HepG2 (cell line): Measurements from ENCODE around the gene CFAP210. TPM values are rescaled to one million over a fixed set of nuclear protein-coding genes. Genes with fewer than 3 reads are reported as not detected.

ENCODE experiments used
- ATAC-seq: fragments of 200-7000 bp; cut with Tn5 transposase; 3 replicates; pipeline ENCODE4 v1.9.1; 2020; ENCODE audit warnings: mild to moderate bottlenecking, moderate library complexity
- BruUV-seq: library from RNA; stranded (reverse); fragments of 400-500 nt; replicated peaks from 2 replicates; lab custom pipeline; 2021; lab: Mats Ljungman, UMichigan
- CTCF ChIA-PET: fragments of 300-600 bp; formaldehyde crosslinking; extraction: SDS; loops from one replicate; lab custom pipeline; 2021; ENCODE audit warnings: low total read pairs, inconsistent platforms, low intra/inter-chr PET ratio; lab: Yijun Ruan, JAX
- POLR2A ChIA-PET: fragments of 350-600 bp; sonication (Branson Sonifier 250); formaldehyde crosslinking; loops from one replicate; lab custom pipeline; 2020; ENCODE audit warnings: antibody characterized with exemption, inconsistent platforms; lab: Yijun Ruan, JAX
- DNase-seq: peaks from one replicate; pipeline ENCODE4 v3.0.0-alpha.2; 2015; ENCODE audit warnings: low spot score
- FAIRE-seq: peaks from 3 replicates; lab custom pipeline; 2011; peaks lifted over from hg19 to GRCh38; lab: Jason Lieb, UNC
- H2AFZ ChIP-seq: one replicate; pipeline ENCODE4 v1.6.1; 2011; ENCODE audit warnings: low read length, inconsistent platforms
- H3K27ac ChIP-seq: fragments of 300-600 bp; 3 replicates; pipeline ENCODE4 v1.8.0; 2011; ENCODE audit warnings: mixed run types, mild to moderate bottlenecking, mixed read lengths, low read length, inconsistent platforms; ENCODE audit not compliant: insufficient read depth; ENCODE audit errors: extremely low read length
- H3K27me3 ChIP-seq, 2 experiments: fragments of 200-600 bp in 1 of 2; 2 replicates in 1 of 2; 3 replicates in 1 of 2; pipeline versions ENCODE4 v1.6.0 to v1.8.0; 2011; ENCODE audit warnings: low read length in 2 of 2, mild to moderate bottlenecking in 2 of 2, moderate library complexity in 2 of 2, inconsistent platforms in 1 of 2; ENCODE audit not compliant: insufficient read depth in 2 of 2, control insufficient read depth in 1 of 2
- H3K36me3 ChIP-seq, 2 experiments: fragments of 200-600 bp in 1 of 2; replicated peaks in 1 of 2; 2 replicates in 1 of 2; 3 replicates in 1 of 2; pipeline versions ENCODE4 v1.5.1 to v1.8.0; 2011; ENCODE audit warnings: low read length in 2 of 2, inconsistent platforms in 1 of 2; ENCODE audit not compliant: insufficient read depth in 2 of 2, control insufficient read depth in 1 of 2
- H3K4me1 ChIP-seq: 2 replicates; pipeline ENCODE4 v1.5.1; 2012; ENCODE audit warnings: low read length, inconsistent platforms; ENCODE audit not compliant: insufficient read depth
- H3K4me2 ChIP-seq: 2 replicates; pipeline ENCODE4 v1.6.0; 2011; ENCODE audit warnings: low read depth, low read length, inconsistent platforms
- H3K4me3 ChIP-seq, 3 experiments: fragments of 200-600 bp in 1 of 3; sonication (generic), shearing (Covaris generic) in 1 of 3; replicated peaks in 1 of 3; 2 replicates each; pipeline ENCODE4 v1.5.1; 2011 to 2016; ENCODE audit warnings: low read length in 3 of 3, inconsistent platforms in 2 of 3, low read depth in 2 of 3, mild to moderate bottlenecking in 2 of 3, control low read depth in 1 of 3, mixed read lengths in 1 of 3; ENCODE audit not compliant: insufficient read depth in 1 of 3
- H3K79me2 ChIP-seq: one replicate; pipeline ENCODE4 v1.6.1; 2011; ENCODE audit warnings: low read length, inconsistent platforms; ENCODE audit not compliant: insufficient read depth
- H3K9ac ChIP-seq: 2 replicates; pipeline ENCODE4 v1.6.0; 2011; ENCODE audit warnings: mild to moderate bottlenecking, low read depth, low read length, inconsistent platforms; ENCODE audit not compliant: insufficient read depth
- H3K9me3 ChIP-seq: 2 replicates; pipeline ENCODE4 v1.5.1; 2012; ENCODE audit warnings: mild to moderate bottlenecking, low read length
- H4K20me1 ChIP-seq: 2 replicates; pipeline ENCODE4 v1.6.0; 2011; ENCODE audit warnings: inconsistent platforms, mild to moderate bottlenecking, low read length, moderate library complexity; ENCODE audit not compliant: insufficient read depth
- ELF3 ChIP-seq: IDR thresholded peaks from 2 replicates; pipeline ENCODE4 v1.6.1; 2016; ENCODE audit warnings: missing genetic modification reagents, missing compliant biosample characterization
- HDAC2 ChIP-seq: sonication (generic); formaldehyde crosslinking; IDR thresholded peaks from 2 replicates; pipeline ENCODE4 v1.4.0; 2020; ENCODE audit warnings: missing genetic modification reagents
- HNRNPK ChIP-seq: fragments of 200-400 bp; formaldehyde crosslinking; IDR thresholded peaks from 2 replicates; pipeline ENCODE4 v1.6.1; 2018; ENCODE audit warnings: low read length, low read depth, moderate library complexity, mild to moderate bottlenecking; ENCODE audit not compliant: poor library complexity, severe bottlenecking
- NCOR1 ChIP-seq: fragments of 200-600 bp; sonication (generic); IDR thresholded peaks from 2 replicates; pipeline ENCODE4 v1.7.0; 2017; ENCODE audit warnings: antibody characterized with exemption, low read length, borderline replicate concordance
- PBX2 ChIP-seq: IDR thresholded peaks from 2 replicates; pipeline ENCODE4 v1.6.1; 2016; ENCODE audit warnings: control low read depth
- SMAD3 ChIP-seq: sonication (generic); formaldehyde crosslinking; IDR thresholded peaks from 2 replicates; pipeline ENCODE4 v1.4.0; 2020; ENCODE audit warnings: missing genetic modification reagents
- ZBTB3 ChIP-seq: sonication (generic); formaldehyde crosslinking; IDR thresholded peaks from 2 replicates; pipeline ENCODE4 v1.4.0; 2020; ENCODE audit warnings: low read depth, mild to moderate bottlenecking, moderate library complexity, missing genetic modification reagents, borderline replicate concordance
- ZBTB46 ChIP-seq: sonication (generic); formaldehyde crosslinking; IDR thresholded peaks from 2 replicates; pipeline ENCODE4 v1.4.0; 2020; ENCODE audit warnings: mild to moderate bottlenecking, missing genetic modification reagents, borderline replicate concordance
- ZNF33A ChIP-seq: sonication (generic); formaldehyde crosslinking; IDR thresholded peaks from 2 replicates; pipeline ENCODE4 v1.5.1; 2020; ENCODE audit warnings: missing genetic modification reagents, mild to moderate bottlenecking, moderate library complexity, borderline replicate concordance
- ZNF451 ChIP-seq: sonication (generic); formaldehyde crosslinking; IDR thresholded peaks from 2 replicates; pipeline ENCODE4 v1.5.0; 2020; ENCODE audit warnings: mild to moderate bottlenecking, missing genetic modification reagents
- WGBS: methylation state at CpG from one replicate; pipeline ENCODE4 v1.1.6; 2017; ENCODE audit warnings: low lambda C conversion rate; 5-methylcytosine and 5-hydroxymethylcytosine counted together
- in situ Hi-C: cut with HindIII; loops from 2 replicates; pipeline ENCODE4 v1.10.0; 2017; ENCODE audit warnings: low pct_unique_long_range_greater_than_20kb; ENCODE audit not compliant: extremely low pct_ligation_motif_present
- intact Hi-C: fragments of 100-400 bp; cut with micrococcal nuclease; formaldehyde crosslinking; loops from one replicate; pipeline ENCODE4 v1.10.0; 2022; ENCODE audit not compliant: unreplicated experiment
- polyA plus RNA-seq, 8 experiments: library from polyadenylated mRNA; depleted of rRNA in 3 of 8; stranded (reverse) in 7 of 8; unstranded in 1 of 8; fragments of >200 nt; fragmentation: Illumina TruSeq in 4 of 8; extraction: Trizol in 4 of 8; gene quantifications; 2 replicates each; pipeline versions ENCODE4 v1.2.1 to v1.2.3, GENCODE V29; 2011 to 2016; ENCODE audit warnings: low read depth in 4 of 8, missing spikeins in 1 of 8, mixed read lengths in 1 of 8; ENCODE audit not compliant: insufficient read depth in 1 of 8
- total RNA-seq, 5 experiments: library from RNA; depleted of rRNA; stranded (reverse); fragments of >200 nt; fragmentation: Illumina TruSeq; extraction: Trizol; gene quantifications; 2 replicates each; pipeline ENCODE4 v1.2.3, GENCODE V29; 2016; ENCODE audit warnings: low read depth in 1 of 5
- TF ChIP-seq, protein P1 (sequence below): sonication (generic); formaldehyde crosslinking; IDR thresholded peaks from 2 replicates; pipeline ENCODE4 v1.4.0; 2020; ENCODE audit warnings: missing genetic modification reagents, borderline replicate concordance
- TF ChIP-seq, protein P2 (sequence below): sonication (generic); formaldehyde crosslinking; IDR thresholded peaks from 2 replicates; pipeline ENCODE4 v1.8.0; 2022; ENCODE audit warnings: missing genetic modification reagents, mild to moderate bottlenecking, moderate library complexity, borderline replicate concordance
- TF ChIP-seq, protein P3 (sequence below): sonication (generic); formaldehyde crosslinking; IDR thresholded peaks from 2 replicates; pipeline ENCODE4 v1.8.1; 2023; ENCODE audit warnings: mild to moderate bottlenecking, missing genetic modification reagents
- TF ChIP-seq, protein P4 (sequence below): sonication (generic); formaldehyde crosslinking; IDR thresholded peaks from 2 replicates; pipeline ENCODE4 v1.4.0; 2020; ENCODE audit warnings: missing genetic modification reagents

The CFAP210 gene
- total and polyA plus RNA-seq, 2 of the 13 experiments (the other 11 are each of a cell fraction or from before 2014, with no cell fraction given): 0.18 TPM; not detected in 1

DNA sequence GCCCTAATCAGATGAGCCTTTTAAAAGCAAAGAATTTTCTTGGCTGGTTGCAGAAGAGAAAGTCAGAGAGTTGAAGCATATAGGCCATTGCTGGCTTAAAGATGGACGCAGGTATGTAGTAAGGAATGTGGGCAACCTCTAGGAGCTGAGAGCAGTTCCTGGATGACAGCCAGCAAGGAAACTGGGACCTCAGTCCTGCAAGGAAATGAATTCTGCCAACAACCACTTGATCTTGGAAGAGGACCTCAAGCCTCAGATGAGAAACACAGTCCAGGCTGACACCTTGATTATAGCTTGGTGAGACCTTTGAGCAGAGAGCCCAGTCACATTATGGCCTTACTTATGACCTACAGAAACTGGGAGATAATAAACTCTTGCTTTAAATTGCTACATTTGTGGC, 15.8 kb upstream of the CFAP210 start:
- ChIA-PET CTCF (no interaction called here), POLR2A (interaction anchor here (1.1 kb wide), 1 partner anchor 52 kb away, joined by 3 read pairs; no protein-coding TSS in a partner anchor)
- Histone ChIP-seq H3K4me2 (no peak overlapping the region), H3K9me3 (no peaks in the 10 kb centered on the region), H3K4me1 (peaks cover 32% of the 10 kb centered on the region), H3K27ac (no peak overlapping the region), H3K9ac (no peak overlapping the region), H3K79me2 (no peaks in the 10 kb centered on the region), H3K4me3 (no peak overlapping the region), H3K27me3 (no peaks in the 10 kb centered on the region), H2AFZ (no peak overlapping the region), H4K20me1 (no peaks in the 10 kb centered on the region), H3K36me3 (0 out of 5 replicates have a peak, but pooled peaks cover 0 to 8% of the 10 kb centered on the region in 2 experiments)
- no peak for FAIRE-seq
- BruUV-seq: no TSS peak
- in situ Hi-C loops (no loop called here), intact Hi-C loops (no loop called here)
- no peak for ATAC-seq
- no peak for DNase-seq
- 100% methylated on average over 1 of the region's 1 CpG for WGBS
- TF ChIP-seq, protein P1, sequence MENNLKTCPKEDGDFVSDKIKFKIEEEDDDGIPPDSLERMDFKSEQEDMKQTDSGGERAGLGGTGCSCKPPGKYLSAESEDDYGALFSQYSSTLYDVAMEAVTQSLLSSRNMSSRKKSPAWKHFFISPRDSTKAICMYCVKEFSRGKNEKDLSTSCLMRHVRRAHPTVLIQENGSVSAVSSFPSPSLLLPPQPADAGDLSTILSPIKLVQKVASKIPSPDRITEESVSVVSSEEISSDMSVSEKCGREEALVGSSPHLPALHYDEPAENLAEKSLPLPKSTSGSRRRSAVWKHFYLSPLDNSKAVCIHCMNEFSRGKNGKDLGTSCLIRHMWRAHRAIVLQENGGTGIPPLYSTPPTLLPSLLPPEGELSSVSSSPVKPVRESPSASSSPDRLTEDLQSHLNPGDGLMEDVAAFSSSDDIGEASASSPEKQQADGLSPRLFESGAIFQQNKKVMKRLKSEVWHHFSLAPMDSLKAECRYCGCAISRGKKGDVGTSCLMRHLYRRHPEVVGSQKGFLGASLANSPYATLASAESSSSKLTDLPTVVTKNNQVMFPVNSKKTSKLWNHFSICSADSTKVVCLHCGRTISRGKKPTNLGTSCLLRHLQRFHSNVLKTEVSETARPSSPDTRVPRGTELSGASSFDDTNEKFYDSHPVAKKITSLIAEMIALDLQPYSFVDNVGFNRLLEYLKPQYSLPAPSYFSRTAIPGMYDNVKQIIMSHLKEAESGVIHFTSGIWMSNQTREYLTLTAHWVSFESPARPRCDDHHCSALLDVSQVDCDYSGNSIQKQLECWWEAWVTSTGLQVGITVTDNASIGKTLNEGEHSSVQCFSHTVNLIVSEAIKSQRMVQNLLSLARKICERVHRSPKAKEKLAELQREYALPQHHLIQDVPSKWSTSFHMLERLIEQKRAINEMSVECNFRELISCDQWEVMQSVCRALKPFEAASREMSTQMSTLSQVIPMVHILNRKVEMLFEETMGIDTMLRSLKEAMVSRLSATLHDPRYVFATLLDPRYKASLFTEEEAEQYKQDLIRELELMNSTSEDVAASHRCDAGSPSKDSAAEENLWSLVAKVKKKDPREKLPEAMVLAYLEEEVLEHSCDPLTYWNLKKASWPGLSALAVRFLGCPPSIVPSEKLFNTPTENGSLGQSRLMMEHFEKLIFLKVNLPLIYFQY: no peak
- TF ChIP-seq ZBTB46 (CRISPR knock-in tag) (no peak), ZNF451 (CRISPR knock-in tag) (no peak), HDAC2 (CRISPR knock-in tag) (no peak), SMAD3 (CRISPR knock-in tag) (no peak), ZBTB3 (CRISPR knock-in tag) (no peak), PBX2 (CRISPR knock-in tag) (no peak), ELF3 (CRISPR knock-in tag) (no peak), HNRNPK (no peak), ZNF33A (no peak), NCOR1 (no peak)
- TF ChIP-seq, protein P2, sequence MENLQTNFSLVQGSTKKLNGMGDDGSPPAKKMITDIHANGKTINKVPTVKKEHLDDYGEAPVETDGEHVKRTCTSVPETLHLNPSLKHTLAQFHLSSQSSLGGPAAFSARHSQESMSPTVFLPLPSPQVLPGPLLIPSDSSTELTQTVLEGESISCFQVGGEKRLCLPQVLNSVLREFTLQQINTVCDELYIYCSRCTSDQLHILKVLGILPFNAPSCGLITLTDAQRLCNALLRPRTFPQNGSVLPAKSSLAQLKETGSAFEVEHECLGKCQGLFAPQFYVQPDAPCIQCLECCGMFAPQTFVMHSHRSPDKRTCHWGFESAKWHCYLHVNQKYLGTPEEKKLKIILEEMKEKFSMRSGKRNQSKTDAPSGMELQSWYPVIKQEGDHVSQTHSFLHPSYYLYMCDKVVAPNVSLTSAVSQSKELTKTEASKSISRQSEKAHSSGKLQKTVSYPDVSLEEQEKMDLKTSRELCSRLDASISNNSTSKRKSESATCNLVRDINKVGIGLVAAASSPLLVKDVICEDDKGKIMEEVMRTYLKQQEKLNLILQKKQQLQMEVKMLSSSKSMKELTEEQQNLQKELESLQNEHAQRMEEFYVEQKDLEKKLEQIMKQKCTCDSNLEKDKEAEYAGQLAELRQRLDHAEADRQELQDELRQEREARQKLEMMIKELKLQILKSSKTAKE (CRISPR knock-in tag): no peak
- TF ChIP-seq, protein P3, sequence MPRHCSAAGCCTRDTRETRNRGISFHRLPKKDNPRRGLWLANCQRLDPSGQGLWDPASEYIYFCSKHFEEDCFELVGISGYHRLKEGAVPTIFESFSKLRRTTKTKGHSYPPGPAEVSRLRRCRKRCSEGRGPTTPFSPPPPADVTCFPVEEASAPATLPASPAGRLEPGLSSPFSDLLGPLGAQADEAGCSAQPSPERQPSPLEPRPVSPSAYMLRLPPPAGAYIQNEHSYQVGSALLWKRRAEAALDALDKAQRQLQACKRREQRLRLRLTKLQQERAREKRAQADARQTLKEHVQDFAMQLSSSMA (CRISPR knock-in tag): no peak
- TF ChIP-seq, protein P4, sequence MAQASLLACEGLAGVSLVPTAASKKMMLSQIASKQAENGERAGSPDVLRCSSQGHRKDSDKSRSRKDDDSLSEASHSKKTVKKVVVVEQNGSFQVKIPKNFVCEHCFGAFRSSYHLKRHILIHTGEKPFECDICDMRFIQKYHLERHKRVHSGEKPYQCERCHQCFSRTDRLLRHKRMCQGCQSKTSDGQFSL (CRISPR knock-in tag): no peak
